H54 (cell line): Measurements from ENCODE around the gene RXFP3.

Experiments used
- DNase-seq: peaks from one replicate; pipeline ENCODE4 v3.0.0; 2011; ENCODE audit warnings: low spot score, mixed read lengths; ENCODE audit not compliant: insufficient read length
- FAIRE-seq: peaks from 3 replicates; lab custom pipeline; 2011; peaks lifted over from hg19 to GRCh38; lab: Jason Lieb, UNC
- POLR2A ChIP-seq: IDR thresholded peaks from 2 replicates; pipeline ENCODE4 v1.6.1; 2011; ENCODE audit warnings: low read depth, mild to moderate bottlenecking, low read length

RXFP3 gene

DNA sequence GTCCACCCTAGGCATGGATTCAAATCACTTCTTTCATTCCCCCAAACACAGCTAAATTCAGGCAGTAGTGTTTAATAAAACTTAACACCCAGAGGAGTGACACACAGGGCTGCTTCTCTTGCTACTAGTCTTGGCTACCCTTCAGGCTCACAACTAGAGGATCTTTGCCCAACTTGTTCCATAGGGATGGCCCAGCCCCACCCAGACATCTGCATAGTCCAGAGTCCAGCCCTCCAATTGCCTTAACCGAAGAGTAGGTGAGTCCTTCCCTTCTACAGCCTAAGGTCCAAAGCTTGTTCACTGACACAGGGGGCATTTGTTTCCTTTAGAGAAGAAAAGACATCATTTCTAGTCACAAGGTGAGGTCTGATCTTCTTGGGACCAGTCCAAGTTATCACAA lies 15.2 kb upstream of the RXFP3 start:
- DNase-seq (no peak), FAIRE-seq (no peak)
- no peak for TF ChIP-seq POLR2A

DNA sequence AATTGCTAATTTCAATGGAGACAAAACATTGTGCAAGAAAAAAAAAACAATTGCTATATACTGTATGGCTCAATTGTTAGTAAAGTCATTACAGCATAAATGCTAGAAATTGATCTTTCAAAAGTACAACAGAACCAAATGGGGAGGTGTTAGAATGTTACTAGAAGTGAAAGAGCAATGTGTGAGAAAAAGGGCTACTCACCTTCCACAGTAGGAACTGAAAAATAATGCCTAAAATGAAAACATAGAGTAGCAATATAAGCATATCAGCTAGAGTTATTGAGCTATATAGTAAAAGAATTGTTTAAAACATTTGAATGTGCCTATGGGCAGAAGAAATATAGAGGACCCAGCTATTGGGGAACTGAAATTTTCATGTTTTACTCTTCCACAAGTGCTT lies 10.9 kb upstream of the RXFP3 start:
- no peak for DNase-seq
- TF ChIP-seq POLR2A, result no peak
- no peak for FAIRE-seq

DNA sequence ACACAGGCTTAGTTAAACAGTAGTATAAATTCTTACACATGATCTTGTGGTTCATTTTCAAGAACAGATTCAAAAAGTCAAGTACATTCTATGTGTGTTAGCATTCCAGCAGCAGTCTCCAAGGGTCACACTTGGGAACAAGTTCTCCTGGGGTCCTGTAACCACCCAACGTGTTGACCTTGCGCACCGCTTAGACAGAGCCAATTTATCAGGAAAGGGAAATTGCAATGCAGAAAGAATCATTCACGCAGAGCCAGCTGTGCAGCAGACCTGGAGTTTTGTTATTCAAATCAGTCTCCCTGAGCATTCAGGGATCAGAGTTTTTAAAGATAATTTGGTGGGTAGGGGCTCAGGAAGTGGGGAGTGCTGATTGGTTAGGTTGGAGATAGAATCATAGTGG lies 8.5 kb upstream of the RXFP3 start:
- FAIRE-seq, result no peak
- DNase-seq, result no peak
- no peak for TF ChIP-seq POLR2A

GRCh38 chr5:33928283-33928682 lies 7.9 kb upstream of the RXFP3 start:
- DNase-seq (no peak), FAIRE-seq (no peak)
- no peak for TF ChIP-seq POLR2A

DNA sequence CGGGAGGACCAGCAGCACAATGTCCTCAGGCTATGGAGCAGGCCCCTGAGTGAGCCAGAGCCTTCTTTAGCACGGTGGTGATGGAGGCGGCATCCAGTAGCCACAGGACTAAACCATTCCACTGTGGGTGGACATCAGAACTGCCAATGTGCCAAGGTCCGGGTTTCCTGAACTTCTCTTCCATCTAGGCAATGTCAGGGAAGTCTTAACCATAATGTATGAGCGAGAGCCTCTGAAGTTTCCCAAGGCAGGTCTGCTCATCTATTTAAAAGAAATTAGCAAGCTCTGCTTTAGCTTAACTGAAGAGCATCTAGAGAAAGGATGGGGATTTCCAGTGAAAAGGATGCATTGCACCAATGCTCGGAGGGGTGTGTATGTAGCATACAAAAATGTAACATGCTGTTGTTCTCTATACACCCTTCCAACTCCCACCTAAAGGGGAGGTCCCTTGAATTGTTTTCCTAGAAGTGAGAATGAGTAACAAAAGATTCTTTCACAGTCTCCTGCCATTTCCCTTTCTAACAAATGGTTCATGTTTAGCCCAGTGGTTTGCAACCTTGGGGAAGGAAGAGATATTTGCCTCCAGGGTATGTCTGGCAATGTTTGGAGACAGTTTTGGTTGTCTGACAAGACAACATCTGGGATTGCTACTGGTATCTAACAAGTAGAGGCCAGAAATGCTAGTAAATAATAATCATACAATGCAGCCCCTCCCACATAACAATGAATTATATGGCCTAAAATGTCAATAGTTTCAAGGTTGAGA lies 6.1 kb upstream of the RXFP3 start:
- FAIRE-seq (no peak), DNase-seq (no peak)
- TF ChIP-seq POLR2A, result no peak

GRCh38 chr5:33931136-33931535 lies 5.0 kb upstream of the RXFP3 start:
- no peak for FAIRE-seq
- DNase-seq, result no peak
- no peak for TF ChIP-seq POLR2A

GRCh38 chr5:33933723-33934169 lies 2.4 kb upstream of the RXFP3 start:
- TF ChIP-seq POLR2A, result no peak
- no peak for DNase-seq
- FAIRE-seq, result no peak

GRCh38 chr5:33934176-33934575 lies 2.0 kb upstream of the RXFP3 start:
- FAIRE-seq (peak; percentile 15), DNase-seq (no peak)
- TF ChIP-seq POLR2A, result no peak

GRCh38 chr5:33936004-33936380 lies 194 bp upstream of the RXFP3 start:
- FAIRE-seq, result no peak
- DNase-seq, result no peak
- no peak for TF ChIP-seq POLR2A

- TF ChIP-seq POLR2A, result no peak
- no peak for DNase-seq
- FAIRE-seq, result no peak
These were observed 976 bp downstream of the RXFP3 start for GRCh38 chr5:33937017-33937706.

- no peak for DNase-seq
- no peak for TF ChIP-seq POLR2A
- no peak for FAIRE-seq
These were observed 1.7 kb downstream of the RXFP3 start for GRCh38 chr5:33937707-33938506.

- TF ChIP-seq POLR2A, result no peak
- no peak for DNase-seq
- no peak for FAIRE-seq
These were observed 2.3 kb downstream of the RXFP3 start for GRCh38 chr5:33938507-33938796.

GRCh38 chr5:33938881-33939280 lies 2.7 kb downstream of the RXFP3 start:
- no peak for TF ChIP-seq POLR2A
- DNase-seq (no peak), FAIRE-seq (no peak)

DNA sequence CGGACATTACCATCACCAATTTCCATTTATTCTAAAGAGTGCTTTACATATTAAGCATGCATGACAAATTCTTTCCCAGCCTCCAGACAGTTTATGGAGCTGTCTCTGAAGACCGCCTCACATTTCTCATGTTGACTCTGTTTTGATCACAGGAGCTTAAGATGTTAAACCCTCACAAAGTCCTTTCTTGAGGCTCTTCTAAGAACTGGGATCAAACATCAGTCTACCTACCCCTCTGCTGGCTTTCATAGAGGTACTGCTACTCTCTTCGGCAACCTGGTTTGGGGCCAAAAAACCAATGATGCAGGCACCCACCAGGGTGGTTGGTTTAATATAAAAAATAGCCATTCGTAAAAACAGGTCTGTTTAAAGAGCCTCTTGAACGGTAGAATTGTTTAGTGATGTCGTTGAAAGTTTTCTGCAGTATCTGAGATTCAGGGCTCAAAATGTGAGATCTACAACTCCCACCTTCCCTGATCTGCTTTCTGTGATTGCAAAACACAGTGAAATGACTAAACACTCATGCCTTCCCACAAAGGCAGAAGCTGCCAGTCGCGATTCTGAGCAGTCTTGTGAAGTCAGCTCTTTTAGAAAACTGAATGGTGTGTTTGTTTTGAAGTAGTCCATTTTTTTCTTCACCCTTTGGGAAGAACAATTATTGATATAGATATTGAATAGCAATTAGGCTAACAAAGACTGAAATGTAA lies 3.5 kb downstream of the RXFP3 start:
- DNase-seq, result peak; percentile 52
- FAIRE-seq, result no peak
- no peak for TF ChIP-seq POLR2A
